ENCODE results near the gene MAPRE3. TPM values are rescaled to one million over a fixed set of nuclear protein-coding genes. Genes with fewer than 3 reads are reported as not detected.

The MAPRE3 gene
- total and polyA plus RNA-seq, 2 donors (not counting 3 experiments of a cell fraction or from before 2014, with no cell fraction given) = 4.4 to 6.1 TPM

DNA sequence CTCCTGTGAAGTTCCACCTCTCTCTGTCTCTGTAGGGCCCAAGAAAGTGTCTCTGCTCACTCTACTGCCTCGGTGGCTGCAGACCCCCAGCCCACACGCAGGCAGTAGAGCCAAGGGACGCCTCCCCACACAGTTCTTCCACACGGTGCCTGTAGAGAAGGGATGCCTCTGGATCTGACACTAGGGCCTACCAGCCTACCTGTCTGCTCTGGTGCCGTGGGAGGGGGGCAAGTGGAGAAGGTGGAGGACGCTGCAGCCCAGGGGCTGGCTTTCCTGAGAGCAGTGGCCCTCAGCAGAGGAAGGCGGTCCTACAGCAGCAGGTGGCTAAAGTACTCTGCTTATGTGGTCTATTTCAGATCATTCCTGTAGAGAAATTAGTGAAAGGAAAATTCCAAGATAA is 53.3 kb downstream of the MAPRE3 start:
- Histone ChIP-seq H3K27ac (ENCODE audit: insufficient read depth, low read depth, low read length) (no peak overlapping the region), H3K9me1 (replicated peaks; ENCODE audit: control insufficient read depth, extremely low read depth, insufficient read depth, low read length) (no peaks in the 10 kb centered on the region), H3K9ac (replicated peaks; ENCODE audit: extremely low read depth, insufficient read depth, low read length) (no peak overlapping the region), H3K36me3 (ENCODE audit: control insufficient read depth in 2 of 2, extremely low read depth in 1 of 2, insufficient read depth in 2 of 2, low read length in 2 of 2) (peaks cover 0 to 10% of the 10 kb centered on the region in 2 experiments), H3K4me3 (replicated peaks in 1 of 3; ENCODE audit: insufficient read depth in 1 of 3, low read depth in 1 of 3, low read length in 3 of 3) (no peak overlapping the region), H2AFZ (ENCODE audit: low read depth, low read length) (no peak overlapping the region), H3K4me1 (ENCODE audit: control insufficient read depth, extremely low read depth, insufficient read depth, low read length) (peaks cover 3% of the 10 kb centered on the region), H4K20me1 (replicated peaks; ENCODE audit: control insufficient read depth, extremely low read depth, insufficient read depth, low read length) (no peaks in the 10 kb centered on the region), H3K4me2 (ENCODE audit: insufficient read depth, low read length) (no peak overlapping the region), H3K27me3 (ENCODE audit: control insufficient read depth in 2 of 2, insufficient read depth in 2 of 2, low read length in 2 of 2) (no peaks in the 10 kb centered on the region), H3K9me3 (replicated peaks; ENCODE audit: control insufficient read depth, insufficient read depth, low read length) (no peaks in the 10 kb centered on the region), H3K79me2 (ENCODE audit: control insufficient read depth, insufficient read depth, low read length) (no peaks in the 10 kb centered on the region)
- TF ChIP-seq EZH2 (IDR thresholded peaks at IDR 0.05; ENCODE audit: borderline replicate concordance, low read depth, low read length, severe bottlenecking) (no peak), MYC (IDR thresholded peaks at IDR 0.05; ENCODE audit: low read depth, low read length) (no peak), POLR2AphosphoS5 (IDR thresholded peaks at IDR 0.05; ENCODE audit: insufficient read depth, low read depth, low read length) (no peak), POLR2A (IDR thresholded peaks at IDR 0.05; ENCODE audit: low read depth, low read length) (no peak), JUN (IDR thresholded peaks at IDR 0.05; ENCODE audit: borderline replicate concordance, insufficient read depth, insufficient read length, low read depth) (no peak), FOS (IDR thresholded peaks at IDR 0.05; ENCODE audit: borderline replicate concordance, insufficient read depth, low read length) (no peak), GATA2 (IDR thresholded peaks at IDR 0.05; ENCODE audit: insufficient read depth, insufficient read length, low read depth, low read length) (no peak)
- TF ChIP-seq, protein P1, sequence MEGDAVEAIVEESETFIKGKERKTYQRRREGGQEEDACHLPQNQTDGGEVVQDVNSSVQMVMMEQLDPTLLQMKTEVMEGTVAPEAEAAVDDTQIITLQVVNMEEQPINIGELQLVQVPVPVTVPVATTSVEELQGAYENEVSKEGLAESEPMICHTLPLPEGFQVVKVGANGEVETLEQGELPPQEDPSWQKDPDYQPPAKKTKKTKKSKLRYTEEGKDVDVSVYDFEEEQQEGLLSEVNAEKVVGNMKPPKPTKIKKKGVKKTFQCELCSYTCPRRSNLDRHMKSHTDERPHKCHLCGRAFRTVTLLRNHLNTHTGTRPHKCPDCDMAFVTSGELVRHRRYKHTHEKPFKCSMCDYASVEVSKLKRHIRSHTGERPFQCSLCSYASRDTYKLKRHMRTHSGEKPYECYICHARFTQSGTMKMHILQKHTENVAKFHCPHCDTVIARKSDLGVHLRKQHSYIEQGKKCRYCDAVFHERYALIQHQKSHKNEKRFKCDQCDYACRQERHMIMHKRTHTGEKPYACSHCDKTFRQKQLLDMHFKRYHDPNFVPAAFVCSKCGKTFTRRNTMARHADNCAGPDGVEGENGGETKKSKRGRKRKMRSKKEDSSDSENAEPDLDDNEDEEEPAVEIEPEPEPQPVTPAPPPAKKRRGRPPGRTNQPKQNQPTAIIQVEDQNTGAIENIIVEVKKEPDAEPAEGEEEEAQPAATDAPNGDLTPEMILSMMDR (IDR thresholded peaks at IDR 0.05; ENCODE audit: extremely low read depth in 1 of 2, insufficient read depth in 1 of 2, low read depth in 1 of 2, low read length in 2 of 2) = no peak
- TF ChIP-seq, protein P2, sequence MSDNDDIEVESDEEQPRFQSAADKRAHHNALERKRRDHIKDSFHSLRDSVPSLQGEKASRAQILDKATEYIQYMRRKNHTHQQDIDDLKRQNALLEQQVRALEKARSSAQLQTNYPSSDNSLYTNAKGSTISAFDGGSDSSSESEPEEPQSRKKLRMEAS (IDR thresholded peaks at IDR 0.05; ENCODE audit: insufficient read depth, insufficient read length) = no peak
- intact Hi-C loops (cut with micrococcal nuclease) (no loop called here), dilution Hi-C loops (cut with MboI; ENCODE audit: extremely low pct_ligation_motif_present, low sequenced_read_pairs) (no loop called here)
- DNase-seq (ENCODE audit: low read depth, low spot score) (no peak), FAIRE-seq (no peak)
- ChIA-PET POLR2A (no interaction called here), CTCF (interaction anchor here (1.1 to 2.7 kb wide), 5 partner anchors 28 to 177 kb away, joined by 3 to 19 read pairs (median 5); partner anchors contain the start of gene AGBL5)
- BruUV-seq (replicated peaks) = no TSS peak

Data from endothelial cell of umbilical vein (primary cell).